ENCODE measurements around the gene TMEM116. TPM values are rescaled to one million over a fixed set of nuclear protein-coding genes. Genes with fewer than 3 reads are reported as not detected.
A peak's percentile ranks its signal among the peaks of the same experiment; 100 is the strongest.

Gene TMEM116
- total RNA-seq, 4 donors from 2014 or later: 21.5 to 37.3 (median 35.5) TPM

GRCh38 chr12:111894556-111894955 is 118.4 kb downstream of the TMEM116 start:
- H3K36me3 ChIP-seq: peaks cover 0 to 59% (median 5%) of the 10 kb centered on the region in 3 donors
- no peak for DNase-seq
- no peak overlapping the region for H3K4me3 ChIP-seq
- H3K27me3 ChIP-seq: no peaks in the 10 kb centered on the region
- TF ChIP-seq POLR2A (IDR thresholded peaks at IDR 0.05): no peak
- TF ChIP-seq CTCF (IDR thresholded peaks at IDR 0.05): no peak
- no peaks in the 10 kb centered on the region for H3K9me3 ChIP-seq
- H3K27ac ChIP-seq: no peak overlapping the region
- H3K4me1 ChIP-seq: no peaks in the 10 kb centered on the region

GRCh38 chr12:111893287-111893686 is 119.7 kb downstream of the TMEM116 start:
- Histone ChIP-seq H3K36me3 (peaks cover 0 to 71% (median 5%) of the 10 kb centered on the region in 3 donors), H3K4me3 (no peak overlapping the region), H3K9me3 (no peaks in the 10 kb centered on the region), H3K27me3 (no peaks in the 10 kb centered on the region), H3K27ac (no peak overlapping the region), H3K4me1 (no peaks in the 10 kb centered on the region)
- no peak for DNase-seq
- TF ChIP-seq CTCF (IDR thresholded peaks at IDR 0.05) (no peak), POLR2A (IDR thresholded peaks at IDR 0.05) (no peak)

- no peak for TF ChIP-seq CTCF (IDR thresholded peaks at IDR 0.05)
- TF ChIP-seq POLR2A (IDR thresholded peaks at IDR 0.05): no peak
- Histone ChIP-seq H3K36me3 (peaks cover 0 to 90% (median 5%) of the 10 kb centered on the region in 3 donors), H3K4me1 (no peaks in the 10 kb centered on the region), H3K27me3 (no peaks in the 10 kb centered on the region), H3K4me3 (no peak overlapping the region), H3K9me3 (no peaks in the 10 kb centered on the region), H3K27ac (peak overlapping the region in 2 of 4 donors; percentile 2 to 31)
- no peak for DNase-seq
Observed at GRCh38 chr12:111887926-111888745, 124.8 kb downstream of the TMEM116 start.

- Histone ChIP-seq H3K4me1 (no peaks in the 10 kb centered on the region), H3K4me3 (no peak overlapping the region), H3K27me3 (no peaks in the 10 kb centered on the region), H3K9me3 (no peaks in the 10 kb centered on the region), H3K27ac (peak overlapping the region in 1 of 4 donors; percentile 19), H3K36me3 (peaks cover 0 to 93% (median 5%) of the 10 kb centered on the region in 3 donors)
- TF ChIP-seq CTCF (IDR thresholded peaks at IDR 0.05) (no peak), POLR2A (IDR thresholded peaks at IDR 0.05) (no peak)
- no peak for DNase-seq
Observed at GRCh38 chr12:111886662-111887545, 126.1 kb downstream of the TMEM116 start.

GRCh38 chr12:111881716-111882115 is 131.2 kb downstream of the TMEM116 start:
- Histone ChIP-seq H3K4me1 (no peaks in the 10 kb centered on the region), H3K4me3 (no peak overlapping the region), H3K27me3 (no peaks in the 10 kb centered on the region), H3K27ac (no peak overlapping the region), H3K36me3 (peaks cover 0 to 92% (median 0%) of the 10 kb centered on the region in 3 donors), H3K9me3 (no peaks in the 10 kb centered on the region)
- no peak for TF ChIP-seq CTCF (IDR thresholded peaks at IDR 0.05)
- no peak for TF ChIP-seq POLR2A (IDR thresholded peaks at IDR 0.05)
- no peak for DNase-seq

Small RNAs within 50 kb of the gene (small RNA-seq; reads per million reads assigned to genes)
- gene AC004024.1 (0 reads per million in 2 donors), gene MIR3657 (0 reads per million in 2 donors)

Other genes starting within 250 kb of the TMEM116 start
- gene ALDH2, start 246.2 kb downstream of the TMEM116 start, total RNA-seq: 100 to 1,000 TPM; 118 to 215 (median 177) TPM
- gene MAPKAPK5, start 170.9 kb downstream of the TMEM116 start, total RNA-seq: 100 to 1,000 TPM in 2 of 4 donors, 10 to 100 TPM in 2; 79.3 to 122 (median 102) TPM
- gene ERP29, start 261 bp upstream of the TMEM116 start, total RNA-seq: 10 to 100 TPM; 39.8 to 62.7 (median 49.1) TPM
- 10 to 100 TPM; 18.9 to 25.6 (median 22.2) TPM for gene NAA25, start 95.6 kb upstream of the TMEM116 start, total RNA-seq
- gene TRAFD1, start 112.4 kb upstream of the TMEM116 start, total RNA-seq: 10 to 100 TPM; 19.4 to 95.7 (median 30.5) TPM